HepG2 (cell line): ENCODE results near the gene SIK3. TPM values are rescaled to one million over a fixed set of nuclear protein-coding genes. Genes with fewer than 3 reads are reported as not detected.
A peak's percentile ranks its signal among the peaks of the same experiment; 100 is the strongest.

ENCODE experiments used
- CC2D1A ChIP-seq: sonication (generic); formaldehyde crosslinking; IDR thresholded peaks from 2 replicates; pipeline ENCODE4 v1.8.1; 2023; ENCODE audit warnings: mild to moderate bottlenecking, missing genetic modification reagents
- EEA1 ChIP-seq: sonication (generic); formaldehyde crosslinking; IDR thresholded peaks from 2 replicates; pipeline ENCODE4 v1.5.1; 2020; ENCODE audit warnings: mild to moderate bottlenecking, missing genetic modification reagents, borderline replicate concordance
- GTF3A ChIP-seq: sonication (generic); formaldehyde crosslinking; conservative IDR thresholded peaks from 2 replicates; pipeline ENCODE4 v1.4.0; 2020; ENCODE audit warnings: mild to moderate bottlenecking, missing genetic modification reagents
- HMGA1 ChIP-seq: sonication (generic); formaldehyde crosslinking; conservative IDR thresholded peaks from 2 replicates; pipeline ENCODE4 v1.4.0; 2020; ENCODE audit warnings: missing genetic modification reagents
- HNRNPH1 ChIP-seq: fragments of 200-400 bp; formaldehyde crosslinking; optimal IDR thresholded peaks from 2 replicates; pipeline ENCODE3; 2017; ENCODE audit warnings: mild to moderate bottlenecking, low read depth, low read length
- NR2F6 ChIP-seq, 2 experiments: IDR thresholded peaks; 2 replicates each; pipeline ENCODE4 v1.6.1; 2016; ENCODE audit warnings: antibody characterized with exemption in 1 of 2, mild to moderate bottlenecking in 1 of 2
- RELA ChIP-seq: sonication (generic); formaldehyde crosslinking; IDR thresholded peaks from 2 replicates; pipeline ENCODE4 v1.4.0; 2020; ENCODE audit warnings: missing genetic modification reagents
- SMARCC2 ChIP-seq: fragments of 450-650 bp; IDR thresholded peaks from 2 replicates; pipeline ENCODE4 v1.6.1; 2017; ENCODE audit warnings: antibody characterized with exemption, mild to moderate bottlenecking
- TCF7 ChIP-seq: sonication (generic); IDR thresholded peaks from 2 replicates; pipeline ENCODE4 v1.6.1; 2016; ENCODE audit warnings: antibody characterized with exemption, low read depth
- TOPORS ChIP-seq: sonication (generic); formaldehyde crosslinking; IDR thresholded peaks from 2 replicates; pipeline ENCODE4 v1.8.0; 2023; ENCODE audit warnings: mild to moderate bottlenecking, missing genetic modification reagents
- ZNF180 ChIP-seq: sonication (generic); formaldehyde crosslinking; IDR thresholded peaks from 2 replicates; pipeline ENCODE4 v1.4.0; 2020; ENCODE audit warnings: low read depth, missing genetic modification reagents, borderline replicate concordance
- ZNF547 ChIP-seq: sonication (generic); formaldehyde crosslinking; IDR thresholded peaks from 2 replicates; pipeline ENCODE4 v1.5.1; 2020; ENCODE audit warnings: mild to moderate bottlenecking, missing genetic modification reagents
- ZNF761 ChIP-seq: sonication (generic); formaldehyde crosslinking; conservative IDR thresholded peaks from 2 replicates; pipeline ENCODE4 v1.4.0; 2020; ENCODE audit warnings: mild to moderate bottlenecking, missing genetic modification reagents
- ZNF879 ChIP-seq: sonication (generic); formaldehyde crosslinking; IDR thresholded peaks from 2 replicates; pipeline ENCODE4 v1.8.1; 2023; ENCODE audit warnings: missing genetic modification reagents
- polyA plus RNA-seq, 8 experiments: library from polyadenylated mRNA; depleted of rRNA in 3 of 8; stranded (reverse) in 7 of 8; unstranded in 1 of 8; fragments of >200 nt; fragmentation: Illumina TruSeq in 4 of 8; extraction: Trizol in 4 of 8; gene quantifications; 2 replicates each; pipeline versions ENCODE4 v1.2.1 to v1.2.3, GENCODE V29; 2011 to 2016; ENCODE audit warnings: low read depth in 4 of 8, missing spikeins in 1 of 8, mixed read lengths in 1 of 8; ENCODE audit not compliant: insufficient read depth in 1 of 8
- total RNA-seq, 5 experiments: library from RNA; depleted of rRNA; stranded (reverse); fragments of >200 nt; fragmentation: Illumina TruSeq; extraction: Trizol; gene quantifications; 2 replicates each; pipeline ENCODE4 v1.2.3, GENCODE V29; 2016; ENCODE audit warnings: low read depth in 1 of 5
- TF ChIP-seq, protein P1 (sequence below): sonication (generic); formaldehyde crosslinking; IDR thresholded peaks from 2 replicates; pipeline ENCODE4 v1.8.0; 2022; ENCODE audit warnings: missing genetic modification reagents, mild to moderate bottlenecking, inconsistent platforms, borderline replicate concordance
- TF ChIP-seq, protein P2 (sequence below): sonication (generic); formaldehyde crosslinking; IDR thresholded peaks from 2 replicates; pipeline ENCODE4 v1.5.1; 2020; ENCODE audit warnings: missing genetic modification reagents, mild to moderate bottlenecking, borderline replicate concordance
- TF ChIP-seq, protein P3 (sequence below): sonication (generic); formaldehyde crosslinking; IDR thresholded peaks from 2 replicates; pipeline ENCODE4 v1.4.0; 2020; ENCODE audit warnings: missing genetic modification reagents; ENCODE audit errors: not compliant biosample characterization
- TF ChIP-seq, protein P4 (sequence below): sonication (generic); formaldehyde crosslinking; IDR thresholded peaks from one replicate; pipeline ENCODE4 v1.5.1; 2020; ENCODE audit warnings: mild to moderate bottlenecking, missing genetic modification reagents; ENCODE audit errors: not compliant biosample characterization

The SIK3 gene
- total and polyA plus RNA-seq, 2 of the 13 experiments (the other 11 are each of a cell fraction or from before 2014, with no cell fraction given) = 5.7 to 9.8 TPM

DNA sequence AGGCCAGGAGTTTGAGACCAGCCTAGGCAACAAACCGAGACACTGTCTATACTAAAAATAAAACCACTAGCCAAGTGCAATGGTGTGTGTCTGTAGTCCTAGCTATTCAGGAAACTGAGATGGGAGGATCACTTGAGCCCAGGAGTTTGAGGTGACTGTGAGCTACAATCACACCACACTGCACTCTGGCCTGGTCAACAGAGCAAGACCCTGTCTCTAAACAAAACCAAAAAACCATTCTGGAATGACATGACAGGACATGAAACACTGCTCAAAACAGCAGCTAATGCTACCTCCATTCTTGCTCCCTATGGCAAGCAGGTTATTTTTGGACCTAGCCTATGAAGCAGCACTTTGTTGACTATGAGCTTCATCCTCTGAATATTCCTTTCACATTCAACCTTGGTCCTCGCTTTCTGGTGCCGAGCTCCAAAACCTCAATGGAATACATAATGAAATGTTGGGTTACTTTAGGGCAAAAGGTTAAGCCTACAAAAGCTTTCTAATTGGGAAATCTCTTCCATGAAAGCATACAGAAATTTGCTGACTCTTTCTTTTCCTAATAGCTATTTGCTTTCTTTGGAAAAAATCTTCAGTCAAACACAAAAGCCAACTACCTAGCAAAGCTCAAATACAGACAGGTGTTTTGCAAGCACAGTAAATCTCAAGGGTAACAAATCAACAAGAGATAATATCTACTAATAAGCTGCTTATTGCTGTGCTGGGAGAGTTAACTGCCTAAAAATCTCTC, 21.1 kb downstream of the SIK3 start (continued):
- TF ChIP-seq HMGA1 = no peak
- no peak for TF ChIP-seq TOPORS (CRISPR knock-in tag)
- TF ChIP-seq, protein P1, sequence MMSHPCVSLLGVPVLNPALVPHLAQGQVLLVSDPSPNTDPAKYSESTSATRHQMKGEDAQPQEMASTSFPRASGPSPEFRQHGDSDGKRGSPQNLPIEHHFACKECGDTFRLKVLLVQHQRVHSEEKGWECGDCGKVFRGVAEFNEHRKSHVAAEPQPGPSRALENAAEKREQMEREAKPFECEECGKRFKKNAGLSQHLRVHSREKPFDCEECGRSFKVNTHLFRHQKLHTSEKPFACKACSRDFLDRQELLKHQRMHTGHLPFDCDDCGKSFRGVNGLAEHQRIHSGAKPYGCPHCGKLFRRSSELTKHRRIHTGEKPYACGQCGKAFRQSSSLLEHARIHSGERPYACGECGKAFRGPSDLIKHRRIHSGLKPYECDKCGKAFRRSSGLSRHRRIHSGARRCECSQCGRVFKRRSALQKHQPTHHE = no peak
- TF ChIP-seq GTF3A = no peak
- no peak for TF ChIP-seq EEA1 (CRISPR knock-in tag)
- TF ChIP-seq SMARCC2 = no peak
- no peak for TF ChIP-seq HNRNPH1
- TF ChIP-seq, protein P2, sequence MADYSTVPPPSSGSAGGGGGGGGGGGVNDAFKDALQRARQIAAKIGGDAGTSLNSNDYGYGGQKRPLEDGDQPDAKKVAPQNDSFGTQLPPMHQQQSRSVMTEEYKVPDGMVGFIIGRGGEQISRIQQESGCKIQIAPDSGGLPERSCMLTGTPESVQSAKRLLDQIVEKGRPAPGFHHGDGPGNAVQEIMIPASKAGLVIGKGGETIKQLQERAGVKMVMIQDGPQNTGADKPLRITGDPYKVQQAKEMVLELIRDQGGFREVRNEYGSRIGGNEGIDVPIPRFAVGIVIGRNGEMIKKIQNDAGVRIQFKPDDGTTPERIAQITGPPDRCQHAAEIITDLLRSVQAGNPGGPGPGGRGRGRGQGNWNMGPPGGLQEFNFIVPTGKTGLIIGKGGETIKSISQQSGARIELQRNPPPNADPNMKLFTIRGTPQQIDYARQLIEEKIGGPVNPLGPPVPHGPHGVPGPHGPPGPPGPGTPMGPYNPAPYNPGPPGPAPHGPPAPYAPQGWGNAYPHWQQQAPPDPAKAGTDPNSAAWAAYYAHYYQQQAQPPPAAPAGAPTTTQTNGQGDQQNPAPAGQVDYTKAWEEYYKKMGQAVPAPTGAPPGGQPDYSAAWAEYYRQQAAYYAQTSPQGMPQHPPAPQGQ (CRISPR knock-in tag) = no peak
- no peak for TF ChIP-seq ZNF180 (CRISPR knock-in tag)
- peak; percentile 88 for TF ChIP-seq TCF7
- TF ChIP-seq, protein P3, sequence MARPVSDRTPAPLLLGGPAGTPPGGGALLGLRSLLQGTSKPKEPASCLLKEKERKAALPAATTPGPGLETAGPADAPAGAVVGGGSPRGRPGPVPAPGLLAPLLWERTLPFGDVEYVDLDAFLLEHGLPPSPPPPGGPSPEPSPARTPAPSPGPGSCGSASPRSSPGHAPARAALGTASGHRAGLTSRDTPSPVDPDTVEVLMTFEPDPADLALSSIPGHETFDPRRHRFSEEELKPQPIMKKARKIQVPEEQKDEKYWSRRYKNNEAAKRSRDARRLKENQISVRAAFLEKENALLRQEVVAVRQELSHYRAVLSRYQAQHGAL = no peak
- TF ChIP-seq ZNF879 (CRISPR knock-in tag) = no peak
- no peak for TF ChIP-seq ZNF761 (CRISPR knock-in tag)
- no peak for TF ChIP-seq CC2D1A
- peak; percentile 99 for TF ChIP-seq NR2F6 (IDR thresholded peaks at IDR 0.05)
- peak; percentile 96 for TF ChIP-seq NR2F6 (CRISPR knock-in tag; IDR thresholded peaks at IDR 0.05)
- TF ChIP-seq ZNF547 = no peak
- TF ChIP-seq RELA = no peak
- TF ChIP-seq, protein P4, sequence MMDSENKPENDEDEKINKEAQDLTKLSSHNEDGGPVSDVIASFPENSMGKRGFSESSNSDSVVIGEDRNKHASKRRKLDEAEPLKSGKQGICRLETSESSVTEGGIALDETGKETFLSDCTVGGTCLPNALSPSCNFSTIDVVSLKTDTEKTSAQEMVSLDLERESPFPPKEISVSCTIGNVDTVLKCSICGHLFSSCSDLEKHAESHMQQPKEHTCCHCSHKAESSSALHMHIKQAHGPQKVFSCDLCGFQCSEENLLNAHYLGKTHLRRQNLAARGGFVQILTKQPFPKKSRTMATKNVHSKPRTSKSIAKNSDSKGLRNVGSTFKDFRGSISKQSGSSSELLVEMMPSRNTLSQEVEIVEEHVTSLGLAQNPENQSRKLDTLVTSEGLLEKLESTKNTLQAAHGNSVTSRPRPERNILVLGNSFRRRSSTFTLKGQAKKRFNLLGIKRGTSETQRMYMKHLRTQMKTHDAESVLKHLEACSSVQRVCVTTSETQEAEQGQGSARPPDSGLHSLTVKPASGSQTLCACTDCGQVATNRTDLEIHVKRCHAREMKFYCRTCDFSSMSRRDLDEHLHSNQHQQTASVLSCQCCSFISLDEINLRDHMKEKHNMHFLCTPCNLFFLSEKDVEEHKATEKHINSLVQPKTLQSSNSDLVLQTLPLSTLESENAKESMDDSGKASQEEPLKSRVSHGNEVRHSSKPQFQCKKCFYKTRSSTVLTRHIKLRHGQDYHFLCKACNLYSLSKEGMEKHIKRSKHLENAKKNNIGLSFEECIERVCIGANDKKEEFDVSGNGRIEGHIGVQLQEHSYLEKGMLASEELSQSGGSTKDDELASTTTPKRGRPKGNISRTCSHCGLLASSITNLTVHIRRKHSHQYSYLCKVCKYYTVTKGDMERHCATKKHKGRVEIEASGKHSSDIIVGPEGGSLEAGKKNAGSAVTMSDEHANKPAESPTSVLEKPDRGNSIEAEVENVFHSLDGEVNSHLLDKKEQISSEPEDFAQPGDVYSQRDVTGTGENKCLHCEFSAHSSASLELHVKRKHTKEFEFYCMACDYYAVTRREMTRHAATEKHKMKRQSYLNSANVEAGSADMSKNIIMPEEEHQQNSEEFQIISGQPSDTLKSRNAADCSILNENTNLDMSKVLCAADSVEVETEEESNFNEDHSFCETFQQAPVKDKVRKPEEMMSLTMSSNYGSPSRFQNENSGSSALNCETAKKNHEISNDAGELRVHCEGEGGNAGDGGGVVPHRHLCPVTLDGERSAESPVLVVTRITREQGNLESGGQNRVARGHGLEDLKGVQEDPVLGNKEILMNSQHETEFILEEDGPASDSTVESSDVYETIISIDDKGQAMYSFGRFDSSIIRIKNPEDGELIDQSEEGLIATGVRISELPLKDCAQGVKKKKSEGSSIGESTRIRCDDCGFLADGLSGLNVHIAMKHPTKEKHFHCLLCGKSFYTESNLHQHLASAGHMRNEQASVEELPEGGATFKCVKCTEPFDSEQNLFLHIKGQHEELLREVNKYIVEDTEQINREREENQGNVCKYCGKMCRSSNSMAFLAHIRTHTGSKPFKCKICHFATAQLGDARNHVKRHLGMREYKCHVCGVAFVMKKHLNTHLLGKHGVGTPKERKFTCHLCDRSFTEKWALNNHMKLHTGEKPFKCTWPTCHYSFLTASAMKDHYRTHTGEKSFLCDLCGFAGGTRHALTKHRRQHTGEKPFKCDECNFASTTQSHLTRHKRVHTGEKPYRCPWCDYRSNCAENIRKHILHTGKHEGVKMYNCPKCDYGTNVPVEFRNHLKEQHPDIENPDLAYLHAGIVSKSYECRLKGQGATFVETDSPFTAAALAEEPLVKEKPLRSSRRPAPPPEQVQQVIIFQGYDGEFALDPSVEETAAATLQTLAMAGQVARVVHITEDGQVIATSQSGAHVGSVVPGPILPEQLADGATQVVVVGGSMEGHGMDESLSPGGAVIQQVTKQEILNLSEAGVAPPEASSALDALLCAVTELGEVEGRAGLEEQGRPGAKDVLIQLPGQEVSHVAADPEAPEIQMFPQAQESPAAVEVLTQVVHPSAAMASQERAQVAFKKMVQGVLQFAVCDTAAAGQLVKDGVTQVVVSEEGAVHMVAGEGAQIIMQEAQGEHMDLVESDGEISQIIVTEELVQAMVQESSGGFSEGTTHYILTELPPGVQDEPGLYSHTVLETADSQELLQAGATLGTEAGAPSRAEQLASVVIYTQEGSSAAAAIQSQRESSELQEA (CRISPR knock-in tag) = no peak
